Activated CD8-positive, alpha-beta T cell treated with anti-CD3 and anti-CD28 coated beads, Interleukin-2, amount 10 ng/mL, durations not matched to agents 7 days and 5 days (primary cell): Measurements from ENCODE around the gene DRD1. TPM values are rescaled to one million over a fixed set of nuclear protein-coding genes. Genes with fewer than 3 reads are reported as not detected.

Source experiments
- ATAC-seq: fragments of 150-1000 bp; cut with Tn5 transposase; one replicate; pipeline ENCODE4 v1.10.0; 2021; ENCODE audit warnings: moderate library complexity
- CTCF ChIA-PET: fragments of 350-600 bp; sonication (Branson Sonifier 250); formaldehyde crosslinking; loops from one replicate; lab custom pipeline; 2021; ENCODE audit warnings: antibody characterized with exemption; lab: Charles Lee
- POLR2A ChIA-PET: fragments of 350-600 bp; sonication (Branson Sonifier 250); formaldehyde crosslinking; loops from one replicate; lab custom pipeline; 2021; ENCODE audit warnings: antibody characterized with exemption; lab: Charles Lee
- DNase-seq: peaks from one replicate; pipeline ENCODE4 v3.0.0-alpha.2; 2020
- H3K27ac Mint-ChIP-seq: one replicate; pipeline ENCODE4 v1.8.0; 2021; ENCODE audit warnings: mild to moderate bottlenecking, mixed read lengths
- H3K27me3 Mint-ChIP-seq: one replicate; pipeline ENCODE4 v1.8.0; 2021; ENCODE audit warnings: low read depth, mixed read lengths
- H3K36me3 Mint-ChIP-seq: one replicate; pipeline ENCODE4 v1.8.0; 2021; ENCODE audit warnings: low read depth, mixed read lengths
- H3K4me1 Mint-ChIP-seq: one replicate; pipeline ENCODE4 v1.8.0; 2021; ENCODE audit warnings: low read depth, mixed read lengths
- H3K4me3 Mint-ChIP-seq: one replicate; pipeline ENCODE4 v1.8.0; 2021; ENCODE audit warnings: mild to moderate bottlenecking, mixed read lengths
- H3K9me3 Mint-ChIP-seq: one replicate; pipeline ENCODE4 v1.8.0; 2022; ENCODE audit warnings: mixed read lengths; ENCODE audit not compliant: insufficient read depth
- total RNA-seq, 2 experiments: library from RNA; stranded (reverse); gene quantifications; one replicate each; pipeline ENCODE4 v1.2.3, GENCODE V29; 2021

The DRD1 gene
- total RNA-seq, 2 experiments from 2014 or later, result not detected

- Mint-ChIP-seq H3K4me1 (peaks cover 23% of the 10 kb centered on the region), H3K36me3 (no peaks in the 10 kb centered on the region), H3K9me3 (no peaks in the 10 kb centered on the region), H3K27ac (no peak overlapping the region), H3K27me3 (peaks cover 7% of the 10 kb centered on the region), H3K4me3 (no peak overlapping the region)
- ChIA-PET CTCF (interaction anchor here (5.4 kb wide), 1 partner anchor 8 kb away, joined by 68 read pairs; the partner anchor contains the start of gene SFXN1), POLR2A (no interaction called here)
- DNase-seq (no peak), ATAC-seq (no peak)
These were observed 24.2 kb upstream of the DRD1 start for GRCh38 chr5:175467983-175468690.

DNA sequence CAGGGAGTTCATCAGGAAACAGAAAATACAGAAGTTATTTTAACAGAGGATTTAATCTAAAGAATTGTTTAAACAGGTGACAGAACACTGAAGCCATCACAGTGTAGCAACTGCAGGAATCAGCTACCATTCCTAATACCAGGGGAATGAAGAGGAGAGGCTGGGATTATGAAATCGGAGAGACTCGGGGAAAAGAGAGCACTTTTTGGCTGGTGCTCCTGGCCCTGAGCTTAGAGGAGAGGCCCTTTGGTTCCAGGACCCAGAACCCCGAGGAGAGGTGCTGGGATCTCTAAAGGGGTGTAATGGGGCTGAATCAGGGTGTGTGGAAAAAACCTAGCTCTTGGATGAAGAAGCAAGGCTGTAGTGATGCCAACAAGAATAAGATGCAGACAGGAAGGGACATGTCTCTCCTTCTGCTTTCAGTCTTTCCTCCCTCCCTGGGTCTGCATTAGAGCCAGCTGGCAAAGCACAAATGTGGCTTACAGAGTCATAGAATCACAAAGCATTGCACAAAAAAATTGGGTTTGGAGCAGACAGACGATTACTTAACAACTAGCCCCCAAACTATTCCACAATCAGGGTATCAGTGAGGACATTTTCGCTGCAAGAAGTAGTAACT lies 22.8 kb upstream of the DRD1 start:
- ChIA-PET POLR2A (interaction anchor here (1.0 to 4.4 kb wide), 2 partner anchors 9 to 10 kb away, joined by 3 to 30 read pairs; partner anchors contain the start of gene SFXN1), CTCF (interaction anchor here (0.8 to 5.4 kb wide), 2 partner anchors 9 to 252 kb away, joined by 3 to 68 read pairs; partner anchors contain the start of gene SFXN1)
- H3K4me1 Mint-ChIP-seq, result peaks cover 17% of the 10 kb centered on the region
- ATAC-seq, result no peak
- H3K27me3 Mint-ChIP-seq, result peaks cover 8% of the 10 kb centered on the region
- no peak for DNase-seq
- no peaks in the 10 kb centered on the region for H3K9me3 Mint-ChIP-seq
- H3K4me3 Mint-ChIP-seq, result no peak overlapping the region
- H3K36me3 Mint-ChIP-seq, result no peaks in the 10 kb centered on the region
- H3K27ac Mint-ChIP-seq, result no peak overlapping the region

DNA sequence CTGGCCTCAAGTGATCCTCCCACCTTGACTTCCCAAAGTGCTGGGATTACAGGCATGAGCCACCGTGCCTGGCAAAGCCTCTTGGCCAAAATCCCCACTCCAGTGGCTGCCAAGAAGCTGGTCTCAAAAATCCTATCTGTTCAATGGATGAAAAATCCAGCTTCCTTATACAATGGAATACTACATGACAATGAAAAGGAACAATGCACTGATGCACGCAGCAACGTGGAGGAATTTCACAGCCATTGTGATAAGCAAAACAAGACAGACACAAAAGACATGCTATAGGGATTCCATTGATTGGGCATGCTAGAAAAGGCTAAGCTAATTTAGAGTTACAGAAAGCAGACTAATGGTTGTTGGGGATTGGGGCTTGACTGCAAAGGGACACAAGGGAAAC lies 21.3 kb upstream of the DRD1 start:
- POLR2A ChIA-PET, result interaction anchor here (0.9 to 4.4 kb wide), 3 partner anchors 11 to 15 kb away, joined by 4 to 30 read pairs (median 5); partner anchors contain the start of gene SFXN1
- peaks cover 8% of the 10 kb centered on the region for H3K27me3 Mint-ChIP-seq

GRCh38 chr5:175464942-175465233 lies 20.9 kb upstream of the DRD1 start:
- Mint-ChIP-seq H3K27ac (peak overlapping the region; percentile 67), H3K36me3 (no peaks in the 10 kb centered on the region), H3K4me1 (peaks cover 13% of the 10 kb centered on the region), H3K27me3 (peaks cover 8% of the 10 kb centered on the region), H3K4me3 (no peak overlapping the region), H3K9me3 (no peaks in the 10 kb centered on the region)
- ChIA-PET CTCF (interaction anchor here (0.7 to 5.4 kb wide), 33 partner anchors 9 to 1547 kb away, joined by 3 to 68 read pairs (median 6); partner anchors contain the start of genes DRD1 and SFXN1), POLR2A (interaction anchor here (0.7 to 4.4 kb wide), 4 partner anchors 11 to 22 kb away, joined by 4 to 30 read pairs (median 6); partner anchors contain the start of gene SFXN1)
- no peak for DNase-seq
- no peak for ATAC-seq

More for the DNA sequence above, 21.3 kb upstream of the DRD1 start:
- H3K36me3 Mint-ChIP-seq, result no peaks in the 10 kb centered on the region
- ATAC-seq, result no peak
- no peak for DNase-seq
- H3K27ac Mint-ChIP-seq, result no peak overlapping the region
- CTCF ChIA-PET, result interaction anchor here (0.7 to 5.4 kb wide), 30 partner anchors 9 to 1547 kb away, joined by 3 to 68 read pairs (median 7); partner anchors contain the start of genes DRD1 and SFXN1
- H3K4me1 Mint-ChIP-seq, result peaks cover 10% of the 10 kb centered on the region
- no peaks in the 10 kb centered on the region for H3K9me3 Mint-ChIP-seq
- H3K4me3 Mint-ChIP-seq, result no peak overlapping the region

DNA sequence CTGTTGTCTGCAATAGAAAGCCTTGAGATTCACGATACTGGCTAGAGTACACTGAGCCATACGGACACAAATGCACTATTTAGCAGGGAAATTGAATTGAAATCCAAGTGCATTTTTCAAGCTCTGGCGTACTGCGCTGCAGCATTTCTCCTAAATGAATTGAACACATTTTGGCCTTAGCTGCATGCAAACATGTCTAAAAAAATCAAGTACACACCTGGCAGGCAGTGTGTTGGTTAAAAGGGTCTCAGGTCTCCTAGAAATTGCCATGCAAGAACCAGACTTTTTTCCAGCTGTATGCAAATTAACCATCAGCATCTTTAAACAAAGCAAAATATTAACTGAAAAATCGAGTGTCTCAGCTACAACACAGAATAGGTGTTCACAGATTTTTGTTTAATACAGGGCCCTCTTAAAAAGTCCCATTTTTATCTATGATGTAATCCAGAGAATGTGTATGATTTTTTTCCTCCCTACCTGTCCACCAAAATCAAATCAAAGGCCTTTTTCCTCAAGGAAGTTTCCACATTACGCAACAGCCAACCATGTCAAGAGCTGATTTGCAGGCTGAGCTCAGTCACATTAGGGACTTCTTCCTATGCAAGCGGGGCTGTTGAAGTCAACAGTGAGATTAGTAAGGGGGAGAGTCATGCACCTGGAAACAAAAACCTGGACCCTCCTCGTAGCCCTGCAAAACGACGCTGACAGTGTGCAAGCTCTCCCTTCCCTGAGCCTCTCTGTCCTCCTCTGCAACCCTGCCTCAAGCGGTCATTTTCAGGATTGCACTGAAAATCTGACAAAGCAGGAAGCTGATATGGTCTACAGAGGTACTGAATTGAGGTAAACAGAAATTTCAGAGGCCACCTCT lies 20.3 kb upstream of the DRD1 start:
- ATAC-seq (peak; percentile 98), DNase-seq (peak; percentile 84)
- POLR2A ChIA-PET, result interaction anchor here (0.7 to 4.4 kb wide), 5 partner anchors 10 to 32 kb away, joined by 3 to 30 read pairs (median 5); partner anchors contain the start of gene SFXN1
- Mint-ChIP-seq H3K27me3 (peaks cover 8% of the 10 kb centered on the region), H3K27ac (peak overlapping the region; percentile 67), H3K36me3 (no peaks in the 10 kb centered on the region), H3K4me3 (no peak overlapping the region), H3K9me3 (no peaks in the 10 kb centered on the region), H3K4me1 (peaks cover 13% of the 10 kb centered on the region)
- CTCF ChIA-PET, result interaction anchor here (0.7 to 5.4 kb wide), 35 partner anchors 8 to 1546 kb away, joined by 3 to 68 read pairs (median 5); partner anchors contain the start of genes DRD1 and SFXN1

DNA sequence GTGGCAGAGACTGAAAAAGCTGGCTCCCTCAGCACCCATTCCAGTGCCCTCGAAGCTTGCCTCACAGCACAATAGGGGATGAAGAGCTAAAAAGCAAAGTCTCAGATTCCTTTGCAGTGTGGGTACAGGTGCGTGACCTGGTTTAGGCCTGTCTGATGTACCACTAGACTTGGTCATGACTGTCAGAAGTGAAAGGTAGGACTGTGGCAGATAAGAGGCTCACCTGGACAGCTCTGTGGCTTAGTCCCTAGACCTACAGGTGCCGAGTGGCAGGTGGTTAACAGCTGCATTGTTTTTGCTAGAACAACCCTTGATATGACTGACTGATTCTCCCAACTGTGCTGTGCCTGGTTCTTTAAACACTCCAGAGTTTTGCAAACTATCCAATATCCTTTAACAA lies 19.7 kb upstream of the DRD1 start:
- H3K4me3 Mint-ChIP-seq, result no peak overlapping the region
- no peaks in the 10 kb centered on the region for H3K36me3 Mint-ChIP-seq
- ChIA-PET CTCF (interaction anchor here (1.0 to 5.4 kb wide), 19 partner anchors 7 to 553 kb away, joined by 3 to 68 read pairs (median 7); partner anchors contain the start of genes DRD1 and SFXN1), POLR2A (interaction anchor here (4.4 kb wide), 1 partner anchor 13 kb away, joined by 30 read pairs; the partner anchor contains the start of gene SFXN1)
- no peak overlapping the region for H3K27ac Mint-ChIP-seq
- ATAC-seq (no peak), DNase-seq (no peak)
- peaks cover 13% of the 10 kb centered on the region for H3K4me1 Mint-ChIP-seq
- peaks cover 15% of the 10 kb centered on the region for H3K27me3 Mint-ChIP-seq
- H3K9me3 Mint-ChIP-seq, result no peaks in the 10 kb centered on the region

- ATAC-seq, result no peak
- POLR2A ChIA-PET, result no interaction called here
- CTCF ChIA-PET, result interaction anchor here (1.1 to 1.8 kb wide), 4 partner anchors 14 to 510 kb away, joined by 3 to 5 read pairs (median 4); no protein-coding TSS in a partner anchor
- H3K27me3 Mint-ChIP-seq, result peaks cover 10% of the 10 kb centered on the region
- DNase-seq, result no peak
- peaks cover 25% of the 10 kb centered on the region for H3K4me1 Mint-ChIP-seq
- H3K4me3 Mint-ChIP-seq, result no peak overlapping the region
- H3K36me3 Mint-ChIP-seq, result no peaks in the 10 kb centered on the region
- no peaks in the 10 kb centered on the region for H3K9me3 Mint-ChIP-seq
- H3K27ac Mint-ChIP-seq, result no peak overlapping the region
These were observed 17.4 kb upstream of the DRD1 start for GRCh38 chr5:175461370-175461769.

DNA sequence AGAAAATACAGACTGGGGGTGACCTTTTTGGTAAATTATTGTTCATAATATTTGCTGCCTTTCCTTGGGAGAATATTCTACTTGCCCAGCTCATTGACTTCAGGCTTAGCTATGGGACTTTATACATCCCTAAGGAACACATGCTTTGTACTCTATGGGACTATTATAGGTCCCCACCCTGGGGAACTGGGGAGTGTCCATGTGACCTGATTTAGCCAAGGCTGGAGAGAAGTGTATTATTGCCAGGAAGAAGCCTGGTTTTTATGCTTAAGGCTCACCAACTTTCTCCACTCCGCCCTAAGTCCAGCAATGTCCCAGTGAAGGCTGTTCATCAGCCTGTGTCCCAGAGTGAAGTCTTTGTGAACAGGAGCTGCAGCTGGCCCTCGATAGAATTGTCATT lies 16.6 kb upstream of the DRD1 start:
- H3K4me1 Mint-ChIP-seq, result peaks cover 25% of the 10 kb centered on the region

DNA sequence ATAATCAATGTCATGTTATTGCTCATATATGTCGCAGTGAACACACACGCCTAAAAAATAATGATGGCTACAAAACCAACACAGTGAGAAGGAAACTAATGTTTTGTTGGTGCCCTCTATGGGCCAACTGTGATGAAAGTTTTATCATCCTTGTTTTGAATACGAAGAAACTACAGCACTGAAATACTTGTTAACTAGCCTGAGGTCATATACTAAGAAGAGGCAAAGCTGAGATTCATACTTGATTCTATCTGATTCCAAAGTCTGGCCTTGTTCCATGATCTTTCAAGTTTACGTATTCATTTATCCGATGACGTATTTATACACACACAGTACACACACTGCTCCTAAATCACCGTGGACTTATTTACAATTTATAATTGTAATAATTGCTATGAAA lies 16.1 kb upstream of the DRD1 start:
- H3K9me3 Mint-ChIP-seq, result no peaks in the 10 kb centered on the region
- H3K4me3 Mint-ChIP-seq, result no peak overlapping the region
- no peaks in the 10 kb centered on the region for H3K36me3 Mint-ChIP-seq
- H3K4me1 Mint-ChIP-seq, result peaks cover 22% of the 10 kb centered on the region
- H3K27ac Mint-ChIP-seq, result no peak overlapping the region
- POLR2A ChIA-PET, result no interaction called here
- no peak for DNase-seq
- CTCF ChIA-PET, result interaction anchor here (1.1 to 1.5 kb wide), 3 partner anchors 16 to 119 kb away, joined by 3 to 5 read pairs (median 3); no protein-coding TSS in a partner anchor
- ATAC-seq, result no peak
- H3K27me3 Mint-ChIP-seq, result peaks cover 10% of the 10 kb centered on the region

More for the DNA sequence above, 16.6 kb upstream of the DRD1 start:
- no peaks in the 10 kb centered on the region for H3K9me3 Mint-ChIP-seq
- no peak overlapping the region for H3K4me3 Mint-ChIP-seq
- DNase-seq (no peak), ATAC-seq (no peak)
- no peaks in the 10 kb centered on the region for H3K36me3 Mint-ChIP-seq
- H3K27ac Mint-ChIP-seq, result no peak overlapping the region
- POLR2A ChIA-PET, result no interaction called here
- CTCF ChIA-PET, result interaction anchor here (1.1 to 1.8 kb wide), 4 partner anchors 15 to 509 kb away, joined by 3 to 5 read pairs (median 4); no protein-coding TSS in a partner anchor
- H3K27me3 Mint-ChIP-seq, result peaks cover 10% of the 10 kb centered on the region

DNA sequence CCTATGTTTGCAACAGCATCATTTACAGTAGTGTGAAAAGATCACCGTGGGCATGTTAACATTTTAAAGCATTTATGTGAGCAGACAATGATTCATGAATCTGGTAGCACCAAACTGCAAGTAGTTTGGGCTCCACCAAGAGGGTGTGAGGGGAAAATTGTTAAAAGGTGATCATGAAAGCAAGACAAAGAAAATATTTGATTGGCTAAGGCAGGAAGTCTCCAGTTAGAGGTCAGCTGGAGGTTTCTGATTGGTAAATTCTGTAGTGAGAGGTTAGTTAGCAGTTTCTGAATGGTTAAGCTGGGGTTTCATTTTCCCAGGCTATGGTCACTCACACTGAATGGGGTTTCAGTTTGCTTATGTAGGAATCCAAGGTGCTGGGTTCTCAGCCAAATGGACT lies 13.5 kb upstream of the DRD1 start:
- peaks cover 14% of the 10 kb centered on the region for H3K4me1 Mint-ChIP-seq
- no peaks in the 10 kb centered on the region for H3K9me3 Mint-ChIP-seq
- DNase-seq (no peak), ATAC-seq (no peak)
- no peak overlapping the region for H3K4me3 Mint-ChIP-seq
- CTCF ChIA-PET, result interaction anchor here (0.7 to 2.4 kb wide), 4 partner anchors 13 to 506 kb away, joined by 3 to 10 read pairs (median 4); partner anchors contain the start of gene DRD1
- POLR2A ChIA-PET, result no interaction called here
- no peaks in the 10 kb centered on the region for H3K36me3 Mint-ChIP-seq
- H3K27ac Mint-ChIP-seq, result no peak overlapping the region
- H3K27me3 Mint-ChIP-seq, result peaks cover 22% of the 10 kb centered on the region
